Heart right ventricle (tissue), 16 donors: ENCODE results near the gene HPGDS. TPM values are rescaled to one million over a fixed set of nuclear protein-coding genes. Genes with fewer than 3 reads are reported as not detected.
"Not testable (repeated sequence)": the region's sequence is repeated elsewhere in the genome, so short reads cannot be mapped to it uniquely, and the experiment has no call there.

Experiments
- ATAC-seq, 8 donors: fragments of 200-7000 bp; cut with Tn5 transposase; one replicate each; pipeline ENCODE4 v1.9.1; 2020; ENCODE audit warnings: mild to moderate bottlenecking in 8 of 8, moderate library complexity in 8 of 8, moderate number of reproducible peaks in 1 of 8
- DNase-seq, 2 donors: peaks; one replicate each; pipeline ENCODE4 v3.0.0-alpha.2; 2020
- H3K27ac ChIP-seq, 10 donors: fragments of 200-600 bp; sonication (generic) in 2 of 10; one replicate each; pipeline versions ENCODE4 v1.5.0 to v1.8.0; 2020 to 2022; ENCODE audit warnings: mild to moderate bottlenecking in 3 of 10
- H3K27me3 ChIP-seq, 7 donors: fragments of 200-600 bp; one replicate each; pipeline ENCODE4 v1.8.0; 2021 to 2022; ENCODE audit warnings: mild to moderate bottlenecking in 2 of 7
- H3K36me3 ChIP-seq, 9 donors: fragments of 200-600 bp; sonication (generic) in 1 of 9; one replicate each; pipeline versions ENCODE4 v1.5.0 to v1.8.0; 2020 to 2022; ENCODE audit warnings: mild to moderate bottlenecking in 2 of 9
- H3K4me1 ChIP-seq, 9 donors: fragments of 200-600 bp; sonication (generic) in 1 of 9; one replicate each; pipeline versions ENCODE4 v1.5.0 to v1.8.0; 2020 to 2022; ENCODE audit warnings: mild to moderate bottlenecking in 4 of 9
- H3K4me3 ChIP-seq, 10 donors: fragments of 200-600 bp; sonication (generic) in 2 of 10; one replicate each; pipeline versions ENCODE4 v1.5.0 to v1.8.0; 2020 to 2022; ENCODE audit warnings: mild to moderate bottlenecking in 7 of 10, moderate library complexity in 2 of 10
- H3K9me3 ChIP-seq, 11 donors: fragments of 200-600 bp in 10 of 11; sonication (generic) in 2 of 11; one replicate each; pipeline versions ENCODE4 v1.5.0 to v1.8.0; 2013 to 2022; ENCODE audit warnings: mild to moderate bottlenecking in 2 of 11, control low read depth in 1 of 11, moderate library complexity in 1 of 11
- WGBS, 2 donors: extraction: QIAGEN DNeasy Blood & Tissue Kit; methylation state at CpG; one replicate each; pipeline ENCODE4 v1.1.7; 2013; ENCODE audit warnings: inconsistent platforms in 1 of 2; 5-methylcytosine and 5-hydroxymethylcytosine counted together
- intact Hi-C, 10 donors: fragments of 100-400 bp; cut with DNase I; formaldehyde crosslinking; loops; one replicate each; pipeline versions ENCODE4 v1.11.1 to v1.14.2; 2022
- polyA plus RNA-seq, 2 donors: library from polyadenylated mRNA; stranded (reverse); fragments of 200-250 nt; gene quantifications; one replicate each; pipeline ENCODE4 v1.2.3, GENCODE V29; 2013
- total RNA-seq, 10 donors: library from RNA; stranded (reverse); fragmentation: NEBNext Ultra II Directional in 3 of 10; extraction: Animal tissue kit (Norgen Biotek cat#: 25700) in 3 of 10; gene quantifications; one replicate each; pipeline versions ENCODE4 v1.2.1 to v1.2.4, GENCODE V29; 2021 to 2023
- TF ChIP-seq, protein P1 (sequence below), 9 donors: fragments of 200-600 bp; sonication (generic) in 2 of 9; IDR thresholded peaks; one replicate each; pipeline versions ENCODE4 v1.5.0 to v1.8.0; 2021 to 2022; ENCODE audit warnings: antibody characterized with exemption in 9 of 9, mild to moderate bottlenecking in 5 of 9, moderate library complexity in 1 of 9
- donor health status: Arrhythmogenic right ventricular cardiomyopathy.
- donor health status: ischemic (EF 13 %, LVEDD 7.1; RV severe dilation, severe dysfunction).
- donor health status: healthy with polysubstance abuse.
- donor health status: DM: no; HTN: yes; CAD: no.
- donor health status: DM: no; HTN: no; CAD: no.
- donor health status: ischemic (EF 25% LVEDD 6.9; RV normal size, moderate dysfunction).
- donor health status: ischemic (EF 25% LVEDD 5.7; RV mildly dilated, moderate dysfunction).
- donor health status: healthy.
- donor health status: DM: yes; HTN: yes; CAD: no.
- donor health status: Ischemic cardiomyopathy.
- donor health status: ischemic (EF 35%, LVEDD 5.7; RV mildly dilated, moderate dysfunction).
- donor health status: nonischemic (EF 11% LVEDD 7.7; RV severe dilation, severe dysfunction).
- donor health status: DM: yes; HTN: yes; CAD: no.
- donor health status: PGD.
- donor health status: ischemic (EF 29% LVEDD 5.4; RV normal size, mild dysfunction).
- donor health status: nonischemic (EF 23%, LVEDD 6.1; RV moderate dilation, normal function).

The HPGDS gene
- total and polyA plus RNA-seq, 12 donors, result 0.13 to 3.0 (median 1.0) TPM

DNA sequence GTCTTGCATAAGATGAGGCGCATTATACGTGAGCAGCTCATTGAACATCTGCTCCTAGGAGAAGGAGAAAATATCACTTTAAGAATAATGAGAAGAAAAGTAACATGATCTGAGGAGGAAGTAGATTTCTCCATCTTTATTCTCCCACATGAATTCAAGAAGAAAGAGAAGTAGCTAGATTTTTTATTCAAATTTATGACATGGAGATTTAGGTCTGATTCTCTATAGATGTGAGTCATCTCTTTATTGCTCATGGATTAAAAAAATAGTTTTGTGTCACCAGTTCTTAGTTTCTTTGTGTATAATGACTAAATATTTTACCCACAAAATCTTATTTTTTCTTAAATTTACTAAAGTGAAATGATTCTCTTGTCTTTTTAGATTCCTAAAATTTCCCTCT, 40.4 kb downstream of the HPGDS start:
- H3K27ac ChIP-seq, result no peak overlapping the region
- no peaks in the 10 kb centered on the region for H3K36me3 ChIP-seq
- no peak for DNase-seq
- no peaks in the 10 kb centered on the region for H3K9me3 ChIP-seq
- intact Hi-C loops, result loop anchor here in 5 of 10 donors (10.0 kb wide), 3 partner anchors 93 to 433 kb away; no protein-coding TSS in a partner anchor
- peaks cover 0 to 24% (median 6%) of the 10 kb centered on the region in 9 donors for H3K4me1 ChIP-seq
- no peak for ATAC-seq
- no peaks in the 10 kb centered on the region for H3K27me3 ChIP-seq
- 94 to 95% methylated on average over 2 of the region's 2 CpGs for WGBS, 2 donors
- TF ChIP-seq, protein P1, sequence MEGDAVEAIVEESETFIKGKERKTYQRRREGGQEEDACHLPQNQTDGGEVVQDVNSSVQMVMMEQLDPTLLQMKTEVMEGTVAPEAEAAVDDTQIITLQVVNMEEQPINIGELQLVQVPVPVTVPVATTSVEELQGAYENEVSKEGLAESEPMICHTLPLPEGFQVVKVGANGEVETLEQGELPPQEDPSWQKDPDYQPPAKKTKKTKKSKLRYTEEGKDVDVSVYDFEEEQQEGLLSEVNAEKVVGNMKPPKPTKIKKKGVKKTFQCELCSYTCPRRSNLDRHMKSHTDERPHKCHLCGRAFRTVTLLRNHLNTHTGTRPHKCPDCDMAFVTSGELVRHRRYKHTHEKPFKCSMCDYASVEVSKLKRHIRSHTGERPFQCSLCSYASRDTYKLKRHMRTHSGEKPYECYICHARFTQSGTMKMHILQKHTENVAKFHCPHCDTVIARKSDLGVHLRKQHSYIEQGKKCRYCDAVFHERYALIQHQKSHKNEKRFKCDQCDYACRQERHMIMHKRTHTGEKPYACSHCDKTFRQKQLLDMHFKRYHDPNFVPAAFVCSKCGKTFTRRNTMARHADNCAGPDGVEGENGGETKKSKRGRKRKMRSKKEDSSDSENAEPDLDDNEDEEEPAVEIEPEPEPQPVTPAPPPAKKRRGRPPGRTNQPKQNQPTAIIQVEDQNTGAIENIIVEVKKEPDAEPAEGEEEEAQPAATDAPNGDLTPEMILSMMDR (IDR thresholded peaks at IDR 0.05), result no peak
- H3K4me3 ChIP-seq, result no peak overlapping the region

DNA sequence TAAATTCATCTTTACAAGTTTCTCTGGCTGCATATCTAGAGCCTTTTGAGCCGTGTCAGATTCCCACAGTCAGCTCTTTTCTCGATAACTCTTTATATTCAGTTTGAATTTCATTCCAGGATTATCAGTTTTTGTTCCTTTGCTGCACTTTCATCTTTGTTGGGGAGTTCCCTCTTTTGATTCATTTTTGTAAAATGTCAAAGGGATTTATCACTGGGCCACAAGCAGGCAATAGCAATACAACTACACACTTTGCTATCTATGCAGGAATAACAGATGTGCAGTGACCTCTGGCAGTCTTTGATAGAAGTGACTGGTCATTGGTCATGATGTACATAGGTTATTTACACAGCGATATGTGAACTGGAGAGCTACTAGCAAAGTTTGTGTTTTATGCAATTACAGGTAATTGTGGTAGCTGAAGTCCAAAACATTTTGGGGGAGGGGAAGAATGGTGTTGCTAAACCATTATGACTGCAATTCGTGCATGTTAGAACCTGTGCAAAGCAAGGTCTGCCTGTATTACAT, 43.8 kb downstream of the HPGDS start:
- ATAC-seq, result no peak
- no peak for DNase-seq
- Histone ChIP-seq H3K27me3 (no peaks in the 10 kb centered on the region), H3K27ac (no peak overlapping the region), H3K36me3 (no peaks in the 10 kb centered on the region), H3K9me3 (no peaks in the 10 kb centered on the region), H3K4me3 (no peak overlapping the region), H3K4me1 (no peaks in the 10 kb centered on the region)
- TF ChIP-seq, protein P1 (IDR thresholded peaks at IDR 0.05), result no peak
- intact Hi-C loops, result no loop called here
- WGBS, 2 donors, result 74 to 80% methylated on average over 4 of the region's 4 CpGs

DNA sequence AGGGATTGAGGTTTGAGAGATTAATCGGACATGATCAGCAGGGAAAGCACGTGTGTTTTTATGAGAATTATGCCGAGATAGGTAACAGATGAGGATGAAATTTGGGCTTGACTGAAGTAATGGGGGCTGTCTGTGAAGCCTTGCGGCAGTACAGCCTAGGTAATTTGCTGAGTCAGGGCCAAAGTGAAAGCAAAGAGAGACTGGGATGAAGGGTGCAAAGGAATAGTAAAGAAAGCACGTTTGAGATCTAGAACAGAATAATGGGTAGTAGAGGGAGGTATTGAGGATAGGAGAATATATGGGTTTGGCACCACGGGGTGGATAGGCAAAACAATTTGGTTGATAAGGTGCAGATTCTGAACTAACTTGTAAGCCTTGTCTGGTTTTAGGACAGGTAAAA, 47.2 kb downstream of the HPGDS start:
- intact Hi-C loops, DNase-seq, H3K9me3 ChIP-seq, H3K4me1 ChIP-seq, H3K27ac ChIP-seq, H3K4me3 ChIP-seq, ATAC-seq, H3K27me3 ChIP-seq: not testable (repeated sequence)
- 89 to 91% methylated on average over 6 of the region's 6 CpGs for WGBS, 2 donors
- H3K36me3 ChIP-seq, result peaks cover 0 to 25% (median 0%) of the 10 kb centered on the region in 9 donors

DNA sequence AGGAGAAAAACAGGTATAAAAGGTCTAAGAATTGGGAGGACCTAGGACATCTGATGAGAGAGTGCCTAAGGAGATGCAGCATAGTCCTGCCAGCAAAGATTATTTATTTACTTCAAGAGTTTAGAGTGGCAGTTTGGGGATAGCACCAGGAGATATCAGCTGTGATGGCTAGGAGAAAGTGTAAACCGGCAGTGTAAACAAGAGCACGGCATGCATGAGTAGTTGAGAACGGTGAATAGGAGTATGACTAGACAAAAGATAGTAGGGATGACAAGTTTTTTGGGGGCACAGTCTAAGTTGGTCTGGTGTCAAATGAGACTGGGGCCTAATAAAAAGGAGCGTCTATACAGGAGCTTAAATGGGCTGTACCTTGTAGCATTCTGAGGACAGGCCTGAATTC, 48.7 kb downstream of the HPGDS start:
- H3K36me3 ChIP-seq, result peaks cover 0 to 40% (median 3%) of the 10 kb centered on the region in 9 donors
- H3K9me3 ChIP-seq, H3K27me3 ChIP-seq, H3K4me1 ChIP-seq, H3K27ac ChIP-seq, ATAC-seq, intact Hi-C loops, DNase-seq, H3K4me3 ChIP-seq: not testable (repeated sequence)
- 91% methylated on average over 4 of the region's 4 CpGs for WGBS, 2 donors

DNA sequence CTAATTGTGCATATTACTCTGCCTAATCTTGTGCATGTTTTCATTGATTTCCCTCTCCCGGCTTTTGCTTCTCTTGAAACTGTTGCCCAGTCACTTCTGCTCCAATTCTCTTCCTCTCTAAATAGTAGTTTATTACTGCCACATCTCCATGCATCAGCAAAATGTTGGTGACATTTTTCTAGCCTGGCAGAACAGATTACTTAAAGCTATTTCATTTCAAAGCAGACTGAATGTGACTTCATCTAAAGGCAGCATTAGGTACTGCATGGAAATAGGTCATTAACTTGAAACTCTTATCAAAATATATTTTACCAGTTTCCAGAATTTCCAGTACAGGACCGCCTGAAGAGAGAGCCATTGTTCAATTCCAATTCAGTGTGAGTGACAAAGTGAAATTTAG, 52.4 kb downstream of the HPGDS start:
- Histone ChIP-seq H3K27ac (no peak overlapping the region), H3K9me3 (no peaks in the 10 kb centered on the region), H3K4me3 (no peak overlapping the region), H3K4me1 (no peaks in the 10 kb centered on the region), H3K36me3 (peaks cover 0 to 77% (median 11%) of the 10 kb centered on the region in 9 donors), H3K27me3 (no peaks in the 10 kb centered on the region)
- ATAC-seq (no peak), DNase-seq (no peak)
- intact Hi-C loops, result no loop called here
- TF ChIP-seq, protein P1 (IDR thresholded peaks at IDR 0.05), result no peak
- WGBS, 2 donors, result 88 to 90% methylated on average over 2 of the region's 2 CpGs
